ENCODE measurements around the gene SLC43A3.
"Not testable (repeated sequence)": the region's sequence is repeated elsewhere in the genome, so short reads cannot be mapped to it uniquely, and the experiment has no call there.

Gene SLC43A3

DNA sequence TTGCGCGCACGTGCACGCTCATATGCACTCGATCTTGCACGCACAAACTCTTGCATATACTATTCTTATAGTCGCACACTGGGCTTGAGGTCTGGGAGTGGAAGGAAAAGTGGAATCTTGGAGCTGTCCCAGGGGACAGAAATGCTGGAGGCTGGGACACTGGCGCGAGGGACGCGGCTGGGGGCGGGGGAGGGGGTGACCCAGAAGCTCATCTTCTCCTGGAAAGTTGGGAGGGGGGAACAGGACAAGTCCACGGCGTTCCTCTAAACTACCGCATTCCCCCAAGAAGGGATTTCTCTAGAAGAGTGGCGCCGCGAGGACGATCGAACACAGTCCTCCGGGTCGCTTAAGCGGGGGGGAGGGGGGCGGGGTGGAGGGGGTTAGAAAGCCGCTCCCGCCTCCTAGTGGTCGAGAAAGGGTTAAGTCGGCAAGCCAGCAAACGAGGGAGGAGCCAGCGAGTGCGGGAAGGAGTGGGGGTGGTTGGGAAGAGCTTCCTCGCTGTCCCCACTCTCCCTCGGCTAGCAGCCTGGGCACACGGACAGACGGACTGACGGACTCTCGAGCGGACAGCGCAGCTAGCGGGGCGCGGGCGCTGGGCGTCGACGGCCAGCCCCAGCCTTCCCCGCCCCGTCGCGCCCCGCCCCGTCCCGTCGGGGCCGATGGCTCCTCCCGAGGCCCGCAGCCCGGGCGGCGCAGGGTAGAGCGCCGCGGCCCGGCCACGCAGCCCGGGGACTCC is 33.3 kb upstream of the SLC43A3 start, which contains the start of gene RTN4RL2:
Gene RTN4RL2, plus strand, starts transcription at position 507 of the 736 bp plus-strand sequence. CDS start 338 bp downstream, outside the sequence.
- peak in 4 of 10 donors; percentile 58 to 93 (median 89) for DNase-seq
- intact Hi-C loops (cut with DNase I) = no loop called here

DNA sequence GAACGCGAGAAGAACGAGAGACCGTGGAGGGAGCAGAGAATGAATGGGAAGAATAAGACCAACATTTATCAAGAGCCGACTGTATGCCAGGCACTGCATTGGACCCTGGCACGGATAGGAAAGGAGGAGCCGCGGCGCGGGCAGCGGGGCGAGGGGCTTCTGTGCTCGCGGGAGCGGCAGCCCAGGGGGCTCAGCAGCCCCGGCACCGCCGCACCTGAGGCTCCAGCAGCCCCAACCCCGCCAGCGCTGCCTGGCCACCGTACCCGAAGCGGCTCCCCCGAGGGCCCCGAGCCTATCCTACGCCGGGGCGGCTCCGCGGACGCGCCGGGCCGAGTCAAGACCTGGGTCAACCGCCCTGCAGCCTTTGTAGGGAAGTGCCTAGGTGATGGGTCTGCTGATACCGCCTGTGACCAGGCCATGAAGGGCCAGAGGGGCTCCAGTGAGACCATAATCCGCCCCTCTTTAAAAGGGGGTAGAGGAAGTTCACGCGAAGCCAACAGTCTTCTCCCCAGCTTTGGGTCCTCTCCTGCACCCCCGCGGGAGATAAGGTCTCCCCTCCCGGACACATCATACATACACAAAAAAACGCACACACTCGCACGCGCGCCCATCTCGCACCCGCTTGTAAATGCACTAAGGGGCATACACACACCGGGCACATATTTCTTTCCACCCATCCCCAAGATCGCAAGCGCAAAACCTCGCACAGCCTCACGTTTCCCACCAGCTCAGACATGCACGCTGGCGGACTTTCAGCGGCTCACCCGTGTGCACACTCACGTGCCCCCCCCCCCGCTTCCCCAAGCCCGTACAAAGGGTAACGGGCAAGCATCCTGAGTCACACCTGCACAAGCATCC is 32.5 kb upstream of the SLC43A3 start:
- intact Hi-C loops (cut with DNase I) = loop anchor here (5.0 to 10.0 kb wide), 3 partner anchors 105 to 1055 kb away; no protein-coding TSS in a partner anchor
- DNase-seq = peak in 2 of 10 donors; percentile 76 to 86

DNA sequence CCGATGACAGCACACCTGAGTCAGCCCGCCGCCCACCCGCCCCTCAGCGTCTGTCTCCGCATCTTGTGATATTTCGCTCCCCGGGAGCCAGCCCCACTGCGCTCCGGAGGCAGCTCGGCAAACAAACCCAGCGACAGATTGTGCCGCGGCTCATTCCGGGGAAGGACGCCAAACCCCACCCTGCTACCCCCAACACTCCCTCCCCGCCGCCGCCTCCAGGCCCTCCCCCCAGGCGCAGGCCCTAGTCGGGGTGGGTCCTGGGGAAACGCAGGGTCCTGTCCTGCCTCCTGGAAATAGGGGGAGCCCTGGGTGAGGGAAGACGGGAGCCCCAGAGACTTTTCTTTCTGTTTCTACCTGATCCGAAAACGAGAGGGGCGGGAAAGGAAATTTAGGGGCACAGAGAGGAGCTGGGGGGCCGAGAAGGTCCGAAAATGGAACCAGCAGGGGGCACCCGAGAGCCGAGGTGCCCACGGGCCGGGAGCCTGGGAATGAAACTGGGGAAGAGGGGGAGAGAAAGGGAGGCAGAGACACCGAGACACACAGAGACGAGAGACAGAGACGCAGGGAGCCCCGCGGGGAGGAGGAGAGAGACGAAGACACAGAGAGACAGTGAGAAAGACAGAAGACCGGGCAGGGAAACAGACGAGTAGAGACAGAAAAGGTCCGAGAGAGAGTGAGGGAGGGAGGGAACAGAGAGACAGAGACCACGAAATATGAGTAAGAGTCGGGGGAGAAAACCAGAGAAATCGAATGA is 31.7 kb upstream of the SLC43A3 start:
- intact Hi-C loops (cut with DNase I) = loop anchor here (5.0 to 10.0 kb wide), 3 partner anchors 104 to 1056 kb away; no protein-coding TSS in a partner anchor
- peak in 8 of 10 donors; percentile 39 to 92 (median 63) for DNase-seq

DNA sequence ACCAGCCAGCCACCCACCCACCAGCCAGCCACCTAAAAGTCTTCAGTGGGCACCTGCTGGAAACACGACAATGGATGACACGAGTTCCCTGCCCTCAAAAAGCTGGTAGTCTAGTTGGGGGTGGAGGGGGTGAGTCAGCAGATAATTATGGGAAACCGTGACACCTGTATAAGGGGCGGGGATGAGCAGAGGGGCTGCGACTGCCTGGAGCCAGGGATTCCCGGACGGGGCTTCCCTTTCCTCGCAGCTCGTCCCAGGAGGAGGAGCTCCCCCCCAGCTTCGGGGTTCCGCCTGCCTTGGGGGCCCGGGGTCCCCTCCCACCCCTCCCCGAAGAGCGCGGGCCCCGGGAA is 31.1 kb upstream of the SLC43A3 start:
- intact Hi-C loops (cut with DNase I) = loop anchor here (5.0 to 10.0 kb wide), 3 partner anchors 103 to 1057 kb away; no protein-coding TSS in a partner anchor
- DNase-seq = peak in 1 of 10 donors; percentile 56

DNA sequence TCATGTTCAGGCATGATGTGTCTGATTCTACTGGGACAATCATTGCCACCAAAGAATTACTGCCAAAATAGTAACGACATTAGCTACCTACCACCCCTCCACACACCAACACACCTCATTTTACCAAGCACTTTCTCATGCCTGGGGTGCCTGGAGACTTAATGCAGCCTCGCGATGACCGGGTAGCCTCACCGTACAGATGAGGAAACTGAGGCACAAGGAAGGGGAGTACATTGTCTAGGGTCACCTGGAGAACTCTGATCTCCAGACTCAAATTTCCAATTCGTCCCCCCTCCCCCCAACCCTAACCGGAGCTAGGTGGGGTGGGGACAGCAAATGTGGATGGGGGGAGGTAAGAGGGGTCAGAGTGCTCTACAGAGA is 30.7 kb upstream of the SLC43A3 start:
- intact Hi-C loops (cut with DNase I) = loop anchor here (1.0 to 10.0 kb wide), 4 partner anchors 70 to 1057 kb away; no protein-coding TSS in a partner anchor
- DNase-seq = no peak

DNA sequence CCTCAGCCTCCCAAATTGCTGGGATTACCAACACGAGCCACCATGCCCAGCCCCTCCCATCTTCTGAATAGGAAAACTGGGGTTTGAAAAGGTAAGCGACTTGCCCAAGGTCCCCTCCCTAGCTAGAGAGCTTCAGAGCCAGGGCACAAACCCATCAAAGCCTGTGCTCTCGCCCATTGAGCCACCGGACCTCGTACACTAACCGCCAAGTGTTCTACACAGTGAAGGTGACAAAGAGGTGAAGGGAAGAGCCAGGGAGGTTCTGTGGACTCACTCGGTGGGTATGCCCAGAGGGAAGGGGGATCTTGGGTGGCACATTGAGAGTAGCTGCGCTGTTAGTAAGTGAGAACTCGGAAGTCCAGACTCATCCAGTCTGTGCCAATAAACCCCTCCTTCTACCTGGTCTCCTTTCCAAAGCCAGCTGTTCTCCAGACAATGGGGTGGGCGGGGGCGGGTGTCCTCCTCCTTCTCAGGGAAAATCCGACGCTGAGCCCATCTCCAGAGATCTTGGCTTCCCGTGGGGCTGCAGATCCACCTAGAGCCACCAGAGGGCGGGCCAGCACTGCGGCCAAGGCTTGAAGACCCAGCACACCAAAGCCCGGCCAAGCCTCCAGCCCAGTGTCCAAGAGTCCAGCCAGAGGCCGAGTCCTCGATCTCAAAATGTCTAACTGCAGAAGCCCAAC is 30.2 kb upstream of the SLC43A3 start:
- intact Hi-C loops (cut with DNase I) = loop anchor here (1.0 to 10.0 kb wide), 4 partner anchors 70 to 1058 kb away; no protein-coding TSS in a partner anchor

DNA sequence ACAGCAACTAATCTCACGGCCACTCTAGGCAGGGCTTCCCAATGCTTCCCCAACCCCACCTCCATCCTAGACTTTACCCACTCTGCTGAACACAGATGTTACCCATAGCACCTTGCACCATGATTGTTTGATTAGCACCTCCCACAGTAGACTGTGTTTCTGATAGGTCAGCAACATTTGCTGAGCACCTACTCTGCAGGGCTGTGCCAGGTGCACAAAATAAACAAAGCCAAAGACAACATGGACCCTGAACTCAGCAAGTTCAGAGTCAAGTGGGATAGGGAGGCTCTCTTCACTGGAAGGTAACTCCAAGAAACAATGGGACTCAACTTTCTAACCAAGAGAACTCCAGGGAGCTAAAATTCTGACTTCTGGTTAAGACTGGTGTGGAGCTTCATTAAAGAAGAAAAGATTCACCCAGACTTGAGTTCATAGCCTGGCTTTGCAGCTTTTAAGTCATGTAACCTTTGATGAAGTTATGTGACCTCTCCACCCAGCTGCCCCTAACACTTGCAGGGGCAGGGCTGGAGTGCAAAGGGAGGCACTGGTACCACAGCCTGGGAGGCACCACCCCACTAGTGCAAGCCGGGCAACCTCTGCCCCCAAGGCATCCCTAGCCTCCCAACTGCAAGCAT is 26.7 kb upstream of the SLC43A3 start:
- intact Hi-C loops (cut with DNase I) = loop anchor here (10.0 kb wide), 2 partner anchors 99 to 1061 kb away; no protein-coding TSS in a partner anchor
- DNase-seq = no peak

More for the DNA sequence above, 30.2 kb upstream of the SLC43A3 start:
- peak; percentile 78 to 98 (median 90) for DNase-seq

DNA sequence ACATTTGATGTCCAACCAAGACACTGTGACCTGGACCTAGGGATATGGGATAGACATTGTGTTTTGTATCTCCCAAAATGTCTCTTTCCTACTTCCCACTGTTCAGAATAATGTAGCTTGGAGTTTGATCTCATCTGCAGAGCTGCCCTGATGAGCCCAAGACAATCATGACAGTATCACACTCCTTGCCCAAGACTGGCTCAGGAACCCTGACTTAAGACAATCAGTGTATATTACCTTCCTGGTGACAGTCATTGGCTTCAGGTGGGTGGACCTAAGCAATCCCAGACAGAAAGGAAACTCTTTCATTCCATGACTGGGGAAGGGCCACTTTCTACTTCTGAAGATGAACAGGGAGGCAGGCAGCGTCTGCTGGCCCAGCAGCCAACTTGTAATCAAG is 19.1 kb upstream of the SLC43A3 start:
- intact Hi-C loops (cut with DNase I) = no loop called here
- DNase-seq = no peak

DNA sequence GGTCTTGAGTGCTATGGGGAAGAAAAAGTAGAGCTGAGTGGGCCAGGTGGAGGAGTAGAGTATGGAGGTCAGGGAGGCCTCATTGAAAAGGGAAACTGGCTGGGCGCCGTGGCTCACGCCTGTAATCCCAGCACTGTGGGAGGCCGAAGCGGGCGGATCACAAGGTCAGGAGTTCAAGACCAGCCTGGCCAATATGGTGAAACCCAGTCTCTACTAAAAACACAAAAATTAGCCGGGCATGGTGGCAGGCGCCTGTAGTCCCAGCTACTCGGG is 18.1 kb upstream of the SLC43A3 start:
- intact Hi-C loops (cut with DNase I) = not testable (repeated sequence)
- DNase-seq = peak in 1 of 10 donors; percentile 20

DNA sequence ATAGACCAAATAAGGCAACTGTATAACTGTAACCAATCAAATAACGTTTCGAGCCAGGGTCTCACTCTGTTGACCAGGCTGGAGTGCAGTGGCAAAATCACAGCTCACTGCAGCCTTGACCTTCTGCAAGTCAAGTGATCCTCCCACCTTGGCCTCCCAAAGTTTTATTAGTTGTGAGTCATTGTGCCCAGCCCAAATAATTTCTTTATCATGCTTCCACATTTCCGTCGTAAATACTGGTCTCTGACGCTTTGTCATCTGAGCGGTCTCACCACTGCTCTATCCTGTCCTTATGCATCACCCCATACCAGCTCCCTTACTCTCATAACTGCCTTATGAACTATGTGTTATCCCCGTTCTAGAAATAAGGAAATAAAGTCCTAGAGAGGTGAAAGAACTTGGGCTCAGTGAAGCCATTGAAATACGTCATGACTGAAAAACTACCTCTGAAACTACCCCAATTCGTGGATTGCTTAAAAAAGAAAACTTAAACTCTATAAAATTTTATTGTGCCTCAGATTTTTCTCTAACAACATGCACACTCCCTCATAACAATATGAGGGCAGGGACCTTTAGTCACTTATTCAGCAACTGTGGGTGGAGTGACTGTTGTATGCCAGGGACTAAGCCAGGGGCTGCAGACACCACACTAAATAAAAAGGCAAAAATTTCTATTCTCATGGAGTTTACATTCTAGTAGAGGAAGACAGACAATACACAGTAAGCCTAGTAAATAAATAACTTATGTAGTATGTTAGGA is 17.6 kb upstream of the SLC43A3 start:
- intact Hi-C loops (cut with DNase I) = no loop called here
- no peak for DNase-seq

DNA sequence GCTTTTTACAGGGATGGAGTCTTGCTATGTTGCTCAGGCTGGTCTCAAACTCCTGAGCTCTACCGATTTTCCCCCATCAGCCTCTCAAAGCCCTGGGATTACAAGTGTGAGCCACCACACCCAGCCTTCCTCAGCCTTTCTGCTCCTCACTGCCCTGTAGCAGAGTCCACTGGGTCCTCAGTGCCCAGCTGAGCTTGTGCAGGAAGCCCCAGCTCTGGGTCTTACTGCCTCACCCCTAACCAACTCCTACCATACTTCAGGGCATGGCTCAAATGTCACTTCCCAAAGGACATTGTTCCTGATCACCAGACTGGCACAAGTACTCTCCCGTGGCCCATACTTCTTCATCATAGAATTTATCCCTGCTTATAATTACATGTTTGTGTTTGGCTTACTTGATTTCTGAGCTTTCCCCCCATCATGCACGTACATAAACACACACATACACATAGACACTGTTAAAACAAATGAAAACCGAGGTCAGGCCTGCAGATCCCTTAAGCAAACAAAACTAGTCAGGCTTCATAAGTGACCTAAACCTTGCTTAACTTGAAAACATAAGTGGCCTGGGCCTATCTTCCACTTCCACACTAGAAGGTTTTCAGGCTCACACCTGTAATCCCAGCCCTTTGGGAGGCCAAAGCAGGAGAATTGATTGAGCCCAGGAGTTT is 14.0 kb upstream of the SLC43A3 start:
- intact Hi-C loops (cut with DNase I) = no loop called here
- peak in 1 of 10 donors; percentile 30 for DNase-seq

DNA sequence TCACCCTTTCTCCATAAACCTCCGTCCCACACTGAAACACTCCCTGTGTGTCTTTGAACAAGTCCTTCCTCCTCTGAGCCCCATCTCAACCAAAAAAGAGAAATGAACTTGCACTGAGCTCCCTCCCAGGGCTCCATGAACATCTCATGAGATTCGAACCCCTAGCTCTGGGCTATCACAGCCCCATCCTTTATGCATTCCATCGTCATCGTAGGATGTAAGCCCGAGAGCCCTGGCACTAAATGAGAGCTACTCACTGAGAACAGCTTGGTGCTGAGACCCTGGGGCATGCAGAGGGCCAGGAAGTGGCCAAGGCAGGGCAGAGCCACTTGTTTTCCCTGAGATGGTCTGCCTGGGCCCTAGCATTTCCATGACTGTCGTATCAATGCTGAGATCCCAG is 12.9 kb upstream of the SLC43A3 start:
- intact Hi-C loops (cut with DNase I) = no loop called here
- peak in 1 of 10 donors; percentile 39 for DNase-seq

DNA sequence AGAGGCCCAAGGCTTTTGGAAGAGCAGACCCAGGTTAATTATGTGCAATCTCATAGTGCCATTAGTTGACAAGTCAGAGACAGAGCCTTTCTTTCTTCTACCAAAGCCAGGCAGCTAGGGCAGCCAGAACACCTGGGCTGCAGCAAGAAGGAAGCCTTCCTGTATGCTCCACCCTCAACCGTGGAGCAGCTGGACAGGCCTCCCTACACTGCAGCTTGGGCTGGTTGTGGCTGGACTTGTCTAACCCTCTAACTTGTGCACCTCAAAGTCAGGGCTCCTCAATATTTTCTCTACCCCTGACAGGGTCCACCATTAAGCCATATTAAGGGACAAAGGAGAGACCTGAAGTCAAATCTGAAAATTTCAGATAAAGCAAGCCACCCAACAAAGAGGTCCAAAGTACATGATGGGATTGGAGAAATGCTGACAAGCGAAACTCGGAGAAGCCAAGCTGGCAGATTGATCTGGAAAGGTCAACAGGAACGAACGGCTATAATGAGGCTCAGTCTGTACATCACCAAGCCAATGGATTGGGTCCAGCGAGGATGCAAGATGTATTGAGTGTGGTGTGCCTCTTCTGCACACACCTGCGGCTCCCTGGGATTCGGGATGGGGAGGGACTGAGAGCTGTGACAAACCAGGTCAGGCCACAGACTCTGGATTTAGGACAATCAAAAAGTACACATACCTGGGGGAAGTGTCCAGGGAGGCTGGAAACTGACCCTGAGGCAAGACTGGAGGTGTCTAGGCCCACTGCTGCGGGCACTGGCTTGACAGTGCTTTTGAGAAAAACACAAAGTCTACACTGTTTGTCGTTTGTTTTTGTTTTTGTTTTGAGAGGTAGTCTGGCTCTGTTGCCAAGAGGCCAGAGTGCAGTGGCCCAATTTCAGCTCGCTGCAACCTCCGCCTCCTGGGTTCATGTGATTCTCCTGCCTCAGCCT is 11.7 kb upstream of the SLC43A3 start:
- intact Hi-C loops (cut with DNase I) = no loop called here
- peak in 1 of 10 donors; percentile 35 for DNase-seq

DNA sequence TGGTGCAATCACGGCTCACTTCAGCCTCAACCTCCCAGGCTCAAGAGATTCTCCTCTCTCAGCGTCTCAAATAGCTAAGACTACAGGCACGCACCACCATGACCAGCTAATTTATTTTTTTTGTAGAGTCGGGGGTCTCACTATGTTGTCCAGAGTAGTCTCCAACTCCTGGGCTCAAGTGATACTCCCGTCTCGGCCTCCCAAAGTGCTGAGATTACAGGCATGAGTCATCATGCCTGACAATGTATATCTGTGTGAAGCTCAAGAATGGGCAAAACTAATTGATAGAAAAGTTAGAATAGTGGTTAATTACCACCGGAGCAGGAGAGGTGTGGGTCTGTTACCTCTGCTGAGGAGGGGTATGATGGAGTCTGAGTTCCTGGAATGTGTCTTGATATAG is 9.1 kb upstream of the SLC43A3 start:
- no peak for DNase-seq
- intact Hi-C loops (cut with DNase I) = no loop called here

DNA sequence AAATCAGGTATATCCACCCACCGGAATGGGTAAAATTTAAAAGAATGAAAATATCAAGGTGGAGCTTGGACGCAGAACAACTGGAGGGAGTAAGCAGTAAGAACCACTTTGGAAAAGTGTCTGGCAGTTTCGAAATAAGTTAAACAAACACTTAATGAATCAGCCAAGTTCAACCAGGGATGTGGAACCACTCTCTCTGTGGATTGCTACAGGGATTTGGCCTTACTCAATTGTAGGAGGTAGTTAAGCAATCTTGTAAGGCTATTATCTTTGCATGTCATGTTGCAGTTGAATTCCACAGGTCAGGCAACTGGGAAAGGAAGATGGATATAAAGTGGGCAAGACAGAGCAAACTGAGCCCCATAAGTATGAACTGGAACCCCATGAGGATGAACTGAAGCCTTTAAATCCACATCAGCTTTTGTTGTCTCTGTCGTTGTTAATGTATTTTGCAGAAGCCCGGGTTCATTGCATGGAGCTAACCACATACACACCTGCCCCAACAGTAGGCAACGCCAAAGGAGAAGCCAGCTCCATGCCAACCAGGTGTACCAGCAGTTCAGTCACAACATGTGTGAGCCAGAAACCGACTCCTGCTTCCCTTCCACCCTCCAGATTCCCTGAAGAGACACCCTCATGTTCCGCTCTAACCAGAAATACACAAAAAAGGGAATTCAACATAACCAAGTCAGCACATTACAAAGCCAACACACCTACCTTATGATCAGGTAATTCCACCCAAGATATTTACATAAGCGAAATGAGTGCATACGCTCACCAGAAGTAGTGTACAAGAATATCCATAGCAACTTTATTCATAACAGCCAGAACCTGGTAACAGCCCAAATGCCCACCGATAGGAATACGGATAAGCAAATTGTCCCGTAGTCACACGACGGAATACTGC is 8.0 kb upstream of the SLC43A3 start:
- DNase-seq = no peak

DNA sequence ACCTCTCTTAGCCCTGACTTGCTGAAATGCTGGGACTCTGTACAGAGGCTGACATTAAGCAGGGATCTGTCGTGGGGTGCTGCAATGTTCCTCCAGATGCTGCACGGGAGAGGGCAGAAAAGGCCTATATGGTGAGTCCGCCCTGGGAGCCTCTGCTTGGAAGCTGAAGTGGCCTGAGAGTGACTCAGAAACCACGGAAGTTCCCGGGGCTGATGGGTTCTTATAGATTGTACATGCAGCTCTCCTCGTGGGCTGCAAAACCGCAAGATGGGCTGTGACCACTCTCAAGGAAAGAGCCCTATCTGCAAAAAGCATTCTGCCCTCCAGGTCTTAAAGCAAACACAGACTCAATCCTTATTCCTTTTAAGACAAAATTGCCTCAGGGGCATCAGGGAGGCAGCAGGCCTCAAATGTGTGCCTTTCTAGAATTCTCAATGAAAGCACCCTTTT is 5.8 kb upstream of the SLC43A3 start:
- intact Hi-C loops (cut with DNase I) = no loop called here
- peak in 1 of 10 donors; percentile 35 for DNase-seq

More for the DNA sequence above, 8.0 kb upstream of the SLC43A3 start:
- intact Hi-C loops (cut with DNase I) = no loop called here
